KOPT-K1 (cell line): ENCODE measurements around the gene SYNM.

ENCODE experiments used
- H3K27ac ChIP-seq: fragments of 200-600 bp; sonication (generic); 2 replicates; pipeline ENCODE4 v1.5.1; 2016; ENCODE audit warnings: antibody characterized with exemption, mild to moderate bottlenecking, low read depth, low read length; ENCODE audit not compliant: poor library complexity, severe bottlenecking
- H3K36me3 ChIP-seq: fragments of 200-600 bp; sonication (generic); 2 replicates; pipeline ENCODE4 v1.5.1; 2017; ENCODE audit warnings: antibody characterized with exemption, mild to moderate bottlenecking, low read length, moderate library complexity; ENCODE audit not compliant: insufficient read depth
- H3K9me3 ChIP-seq: fragments of 200-600 bp; sonication (generic); 2 replicates; pipeline ENCODE4 v1.5.1; 2017; ENCODE audit warnings: antibody characterized with exemption, low read length, mild to moderate bottlenecking; ENCODE audit not compliant: insufficient read depth, poor library complexity, severe bottlenecking

Gene SYNM

GRCh38 chr15:99149366-99149765, 44.5 kb downstream of the SYNM start:
- Histone ChIP-seq H3K36me3 (no peaks in the 10 kb centered on the region), H3K27ac (no peak overlapping the region), H3K9me3 (no peaks in the 10 kb centered on the region)

- H3K36me3 ChIP-seq: no peaks in the 10 kb centered on the region
Measured at GRCh38 chr15:99151156-99151555, 46.3 kb downstream of the SYNM start.

GRCh38 chr15:99153026-99153535, 48.2 kb downstream of the SYNM start:
- no peaks in the 10 kb centered on the region for H3K9me3 ChIP-seq
- no peak overlapping the region for H3K27ac ChIP-seq
- no peaks in the 10 kb centered on the region for H3K36me3 ChIP-seq

More at GRCh38 chr15:99151156-99151555, 46.3 kb downstream of the SYNM start:
- Histone ChIP-seq H3K27ac (no peak overlapping the region), H3K9me3 (no peaks in the 10 kb centered on the region)

- H3K27ac ChIP-seq: no peak overlapping the region
Measured at GRCh38 chr15:99154271-99154670, 49.4 kb downstream of the SYNM start.

GRCh38 chr15:99155961-99156443, 51.1 kb downstream of the SYNM start:
- Histone ChIP-seq H3K9me3 (no peaks in the 10 kb centered on the region), H3K27ac (no peak overlapping the region), H3K36me3 (no peaks in the 10 kb centered on the region)

More at GRCh38 chr15:99154271-99154670, 49.4 kb downstream of the SYNM start:
- H3K36me3 ChIP-seq: no peaks in the 10 kb centered on the region
- H3K9me3 ChIP-seq: no peaks in the 10 kb centered on the region

- Histone ChIP-seq H3K27ac (no peak overlapping the region), H3K9me3 (no peaks in the 10 kb centered on the region), H3K36me3 (no peaks in the 10 kb centered on the region)
Measured at GRCh38 chr15:99157456-99157855, 52.6 kb downstream of the SYNM start.

- H3K9me3 ChIP-seq: no peaks in the 10 kb centered on the region
- H3K36me3 ChIP-seq: no peaks in the 10 kb centered on the region
Measured at GRCh38 chr15:99158626-99159412, 53.9 kb downstream of the SYNM start.

GRCh38 chr15:99163271-99164062, 58.6 kb downstream of the SYNM start:
- Histone ChIP-seq H3K9me3 (no peaks in the 10 kb centered on the region), H3K36me3 (no peaks in the 10 kb centered on the region), H3K27ac (no peak overlapping the region)

More at GRCh38 chr15:99158626-99159412, 53.9 kb downstream of the SYNM start:
- no peak overlapping the region for H3K27ac ChIP-seq

GRCh38 chr15:99164119-99164518, 59.2 kb downstream of the SYNM start:
- Histone ChIP-seq H3K9me3 (no peaks in the 10 kb centered on the region), H3K36me3 (no peaks in the 10 kb centered on the region), H3K27ac (no peak overlapping the region)

GRCh38 chr15:99165020-99165790, 60.3 kb downstream of the SYNM start:
- Histone ChIP-seq H3K27ac (no peak overlapping the region), H3K9me3 (no peaks in the 10 kb centered on the region), H3K36me3 (no peaks in the 10 kb centered on the region)

- no peak overlapping the region for H3K27ac ChIP-seq
- H3K36me3 ChIP-seq: no peaks in the 10 kb centered on the region
- no peaks in the 10 kb centered on the region for H3K9me3 ChIP-seq
Measured at GRCh38 chr15:99165956-99166689, 61.2 kb downstream of the SYNM start.

GRCh38 chr15:99167201-99167600, 62.3 kb downstream of the SYNM start:
- no peak overlapping the region for H3K27ac ChIP-seq
- H3K36me3 ChIP-seq: no peaks in the 10 kb centered on the region

GRCh38 chr15:99167640-99168039, 62.8 kb downstream of the SYNM start:
- no peaks in the 10 kb centered on the region for H3K9me3 ChIP-seq
- H3K36me3 ChIP-seq: no peaks in the 10 kb centered on the region
- no peak overlapping the region for H3K27ac ChIP-seq

More at GRCh38 chr15:99167201-99167600, 62.3 kb downstream of the SYNM start:
- H3K9me3 ChIP-seq: no peaks in the 10 kb centered on the region
